ENCODE data around the gene MXRA8.

Gene MXRA8

DNA sequence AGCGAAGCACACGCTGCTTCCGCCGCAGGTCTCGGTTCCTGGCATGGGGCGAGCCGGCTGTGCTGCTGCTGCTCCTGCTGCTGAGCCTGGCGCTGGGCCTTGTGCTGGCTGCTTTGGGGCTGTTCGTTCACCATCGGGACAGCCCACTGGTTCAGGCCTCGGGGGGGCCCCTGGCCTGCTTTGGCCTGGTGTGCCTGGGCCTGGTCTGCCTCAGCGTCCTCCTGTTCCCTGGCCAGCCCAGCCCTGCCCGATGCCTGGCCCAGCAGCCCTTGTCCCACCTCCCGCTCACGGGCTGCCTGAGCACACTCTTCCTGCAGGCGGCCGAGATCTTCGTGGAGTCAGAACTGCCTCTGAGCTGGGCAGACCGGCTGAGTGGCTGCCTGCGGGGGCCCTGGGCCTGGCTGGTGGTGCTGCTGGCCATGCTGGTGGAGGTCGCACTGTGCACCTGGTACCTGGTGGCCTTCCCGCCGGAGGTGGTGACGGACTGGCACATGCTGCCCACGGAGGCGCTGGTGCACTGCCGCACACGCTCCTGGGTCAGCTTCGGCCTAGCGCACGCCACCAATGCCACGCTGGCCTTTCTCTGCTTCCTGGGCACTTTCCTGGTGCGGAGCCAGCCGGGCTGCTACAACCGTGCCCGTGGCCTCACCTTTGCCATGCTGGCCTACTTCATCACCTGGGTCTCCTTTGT lies 24.7 kb downstream of the MXRA8 start:
- TF ChIP-seq POLR2A (IDR thresholded peaks at IDR 0.05; ENCODE audit: extremely low read depth, insufficient read length) (no peak), MYC (IDR thresholded peaks at IDR 0.05; ENCODE audit: low read depth, low read length) (no peak)
- TF ChIP-seq, protein P1, sequence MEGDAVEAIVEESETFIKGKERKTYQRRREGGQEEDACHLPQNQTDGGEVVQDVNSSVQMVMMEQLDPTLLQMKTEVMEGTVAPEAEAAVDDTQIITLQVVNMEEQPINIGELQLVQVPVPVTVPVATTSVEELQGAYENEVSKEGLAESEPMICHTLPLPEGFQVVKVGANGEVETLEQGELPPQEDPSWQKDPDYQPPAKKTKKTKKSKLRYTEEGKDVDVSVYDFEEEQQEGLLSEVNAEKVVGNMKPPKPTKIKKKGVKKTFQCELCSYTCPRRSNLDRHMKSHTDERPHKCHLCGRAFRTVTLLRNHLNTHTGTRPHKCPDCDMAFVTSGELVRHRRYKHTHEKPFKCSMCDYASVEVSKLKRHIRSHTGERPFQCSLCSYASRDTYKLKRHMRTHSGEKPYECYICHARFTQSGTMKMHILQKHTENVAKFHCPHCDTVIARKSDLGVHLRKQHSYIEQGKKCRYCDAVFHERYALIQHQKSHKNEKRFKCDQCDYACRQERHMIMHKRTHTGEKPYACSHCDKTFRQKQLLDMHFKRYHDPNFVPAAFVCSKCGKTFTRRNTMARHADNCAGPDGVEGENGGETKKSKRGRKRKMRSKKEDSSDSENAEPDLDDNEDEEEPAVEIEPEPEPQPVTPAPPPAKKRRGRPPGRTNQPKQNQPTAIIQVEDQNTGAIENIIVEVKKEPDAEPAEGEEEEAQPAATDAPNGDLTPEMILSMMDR (IDR thresholded peaks at IDR 0.05; ENCODE audit: low read depth, low read length), result no peak
- TF ChIP-seq, protein P2, sequence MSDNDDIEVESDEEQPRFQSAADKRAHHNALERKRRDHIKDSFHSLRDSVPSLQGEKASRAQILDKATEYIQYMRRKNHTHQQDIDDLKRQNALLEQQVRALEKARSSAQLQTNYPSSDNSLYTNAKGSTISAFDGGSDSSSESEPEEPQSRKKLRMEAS (IDR thresholded peaks at IDR 0.05; ENCODE audit: low read depth, low read length), result no peak
- DNase-seq (ENCODE audit: low read depth), result no peak
- no peak overlapping the region for H3K4me3 ChIP-seq (ENCODE audit: low read depth, low read length)

DNA sequence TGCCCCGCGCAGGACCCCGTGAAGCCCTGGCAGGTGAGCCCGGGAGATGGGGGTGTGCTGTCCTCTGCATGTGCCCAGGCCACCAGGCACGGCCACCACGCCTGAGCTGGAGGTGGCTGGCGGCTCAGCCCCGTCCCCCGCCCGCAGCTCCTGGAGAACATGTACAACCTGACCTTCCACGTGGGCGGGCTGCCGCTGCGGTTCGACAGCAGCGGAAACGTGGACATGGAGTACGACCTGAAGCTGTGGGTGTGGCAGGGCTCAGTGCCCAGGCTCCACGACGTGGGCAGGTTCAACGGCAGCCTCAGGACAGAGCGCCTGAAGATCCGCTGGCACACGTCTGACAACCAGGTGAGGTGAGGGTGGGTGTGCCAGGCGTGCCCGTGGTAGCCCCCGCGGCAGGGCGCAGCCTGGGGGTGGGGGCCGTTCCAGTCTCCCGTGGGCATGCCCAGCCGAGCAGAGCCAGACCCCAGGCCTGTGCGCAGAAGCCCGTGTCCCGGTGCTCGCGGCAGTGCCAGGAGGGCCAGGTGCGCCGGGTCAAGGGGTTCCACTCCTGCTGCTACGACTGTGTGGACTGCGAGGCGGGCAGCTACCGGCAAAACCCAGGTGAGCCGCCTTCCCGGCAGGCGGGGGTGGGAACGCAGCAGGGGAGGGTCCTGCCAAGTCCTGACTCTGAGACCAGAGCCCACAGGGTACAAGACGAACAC lies 25.4 kb downstream of the MXRA8 start:
- no peak overlapping the region for H3K4me3 ChIP-seq (ENCODE audit: low read depth, low read length)
- TF ChIP-seq, protein P2 (IDR thresholded peaks at IDR 0.05; ENCODE audit: low read depth, low read length), result no peak
- TF ChIP-seq, protein P1 (IDR thresholded peaks at IDR 0.05; ENCODE audit: low read depth, low read length), result no peak
- no peak for TF ChIP-seq MYC (IDR thresholded peaks at IDR 0.05; ENCODE audit: low read depth, low read length)
- no peak for DNase-seq (ENCODE audit: low read depth)

DNA sequence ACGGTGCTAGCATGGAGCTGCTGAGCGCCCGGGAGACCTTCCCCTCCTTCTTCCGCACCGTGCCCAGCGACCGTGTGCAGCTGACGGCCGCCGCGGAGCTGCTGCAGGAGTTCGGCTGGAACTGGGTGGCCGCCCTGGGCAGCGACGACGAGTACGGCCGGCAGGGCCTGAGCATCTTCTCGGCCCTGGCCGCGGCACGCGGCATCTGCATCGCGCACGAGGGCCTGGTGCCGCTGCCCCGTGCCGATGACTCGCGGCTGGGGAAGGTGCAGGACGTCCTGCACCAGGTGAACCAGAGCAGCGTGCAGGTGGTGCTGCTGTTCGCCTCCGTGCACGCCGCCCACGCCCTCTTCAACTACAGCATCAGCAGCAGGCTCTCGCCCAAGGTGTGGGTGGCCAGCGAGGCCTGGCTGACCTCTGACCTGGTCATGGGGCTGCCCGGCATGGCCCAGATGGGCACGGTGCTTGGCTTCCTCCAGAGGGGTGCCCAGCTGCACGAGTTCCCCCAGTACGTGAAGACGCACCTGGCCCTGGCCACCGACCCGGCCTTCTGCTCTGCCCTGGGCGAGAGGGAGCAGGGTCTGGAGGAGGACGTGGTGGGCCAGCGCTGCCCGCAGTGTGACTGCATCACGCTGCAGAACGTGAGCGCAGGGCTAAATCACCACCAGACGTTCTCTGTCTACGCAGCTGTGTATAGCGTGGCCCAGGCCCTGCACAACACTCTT lies 26.2 kb downstream of the MXRA8 start:
- DNase-seq (ENCODE audit: low read depth), result no peak
- H3K4me3 ChIP-seq (ENCODE audit: low read depth, low read length), result no peak overlapping the region
- TF ChIP-seq POLR2A (IDR thresholded peaks at IDR 0.05; ENCODE audit: extremely low read depth, insufficient read length), result no peak
- TF ChIP-seq, protein P2 (IDR thresholded peaks at IDR 0.05; ENCODE audit: low read depth, low read length), result no peak
- TF ChIP-seq MYC (IDR thresholded peaks at IDR 0.05; ENCODE audit: low read depth, low read length), result no peak
- TF ChIP-seq, protein P1 (IDR thresholded peaks at IDR 0.05; ENCODE audit: low read depth, low read length), result no peak

DNA sequence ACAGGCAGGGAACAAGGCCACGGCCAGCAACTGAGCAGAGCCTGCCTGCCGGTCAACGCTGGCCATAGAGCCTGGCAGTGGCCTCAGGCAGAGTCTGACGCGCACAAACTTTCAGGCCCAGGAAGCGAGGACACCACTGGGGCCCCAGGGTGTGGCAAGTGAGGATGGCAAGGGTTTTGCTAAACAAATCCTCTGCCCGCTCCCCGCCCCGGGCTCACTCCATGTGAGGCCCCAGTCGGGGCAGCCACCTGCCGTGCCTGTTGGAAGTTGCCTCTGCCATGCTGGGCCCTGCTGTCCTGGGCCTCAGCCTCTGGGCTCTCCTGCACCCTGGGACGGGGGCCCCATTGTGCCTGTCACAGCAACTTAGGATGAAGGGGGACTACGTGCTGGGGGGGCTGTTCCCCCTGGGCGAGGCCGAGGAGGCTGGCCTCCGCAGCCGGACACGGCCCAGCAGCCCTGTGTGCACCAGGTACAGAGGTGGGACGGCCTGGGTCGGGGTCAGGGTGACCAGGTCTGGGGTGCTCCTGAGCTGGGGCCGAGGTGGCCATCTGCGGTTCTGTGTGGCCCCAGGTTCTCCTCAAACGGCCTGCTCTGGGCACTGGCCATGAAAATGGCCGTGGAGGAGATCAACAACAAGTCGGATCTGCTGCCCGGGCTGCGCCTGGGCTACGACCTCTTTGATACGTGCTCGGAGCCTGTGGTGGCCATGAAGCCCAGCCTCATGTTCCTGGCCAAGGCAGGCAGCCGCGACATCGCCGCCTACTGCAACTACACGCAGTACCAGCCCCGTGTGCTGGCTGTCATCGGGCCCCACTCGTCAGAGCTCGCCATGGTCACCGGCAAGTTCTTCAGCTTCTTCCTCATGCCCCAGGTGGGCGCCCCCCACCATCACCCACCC lies 27.0 kb downstream of the MXRA8 start, which contains the start of gene TAS1R3:
Gene TAS1R3 (plus strand): TSS at position 213 of the 898 bp plus-strand sequence. CDS start 66 bp downstream, at position 279.
- DNase-seq (ENCODE audit: low read depth), result no peak
- H3K4me3 ChIP-seq (ENCODE audit: low read depth, low read length), result no peak within 1 kb of the TSS
- TF ChIP-seq, protein P2 (IDR thresholded peaks at IDR 0.05; ENCODE audit: low read depth, low read length), result no peak
- TF ChIP-seq MYC (IDR thresholded peaks at IDR 0.05; ENCODE audit: low read depth, low read length) (no peak), POLR2A (IDR thresholded peaks at IDR 0.05; ENCODE audit: extremely low read depth, insufficient read length) (no peak)
- TF ChIP-seq, protein P1 (IDR thresholded peaks at IDR 0.05; ENCODE audit: low read depth, low read length), result no peak
